Hematopoietic multipotent progenitor cell treated with erythropoietin and hydrocortisone succinate and interleukin-3 and kit ligand, for 4 days (in vitro differentiated cells): ENCODE results near the gene SIX3.

Experiments
- DNase-seq: peaks from one replicate; pipeline ENCODE4 v3.0.0-alpha.2; 2015

Gene SIX3

GRCh38 chr2:44941551-44942234, at the start of gene SIX3:
SIX3 (plus strand) TSS chr2:44941702; CDS start chr2:44942105, 403 bp downstream.
- DNase-seq, result peak; percentile 50

GRCh38 chr2:44894058-44894457, 47.4 kb upstream of the SIX3 start:
- DNase-seq, result no peak

- DNase-seq, result no peak
Measured at GRCh38 chr2:44895061-44895460, 46.4 kb upstream of the SIX3 start.

GRCh38 chr2:44897406-44897805, 44.1 kb upstream of the SIX3 start:
- DNase-seq, result no peak

- no peak for DNase-seq
Measured at GRCh38 chr2:44902217-44903137, 39.0 kb upstream of the SIX3 start.

GRCh38 chr2:44904578-44904977, 36.9 kb upstream of the SIX3 start:
- DNase-seq, result no peak

GRCh38 chr2:44906972-44907371, 34.5 kb upstream of the SIX3 start:
- DNase-seq, result no peak

- DNase-seq, result no peak
Measured at GRCh38 chr2:44909831-44910230, 31.7 kb upstream of the SIX3 start.

GRCh38 chr2:44912660-44913059, 28.8 kb upstream of the SIX3 start:
- DNase-seq, result no peak

- DNase-seq, result no peak
Measured at GRCh38 chr2:44916291-44916690, 25.2 kb upstream of the SIX3 start.

GRCh38 chr2:44918095-44918775, 23.3 kb upstream of the SIX3 start:
- no peak for DNase-seq

GRCh38 chr2:44920751-44921150, 20.8 kb upstream of the SIX3 start:
- DNase-seq, result no peak

- no peak for DNase-seq
Measured at GRCh38 chr2:44922776-44923175, 18.7 kb upstream of the SIX3 start.

GRCh38 chr2:44925561-44926136, 15.9 kb upstream of the SIX3 start:
- DNase-seq, result no peak

GRCh38 chr2:44926957-44927356, 14.5 kb upstream of the SIX3 start:
- DNase-seq, result no peak

GRCh38 chr2:44927985-44928482, 13.5 kb upstream of the SIX3 start:
- no peak for DNase-seq

GRCh38 chr2:44928483-44929158, 12.9 kb upstream of the SIX3 start:
- DNase-seq, result no peak

- no peak for DNase-seq
Measured at GRCh38 chr2:44929159-44929734, 12.3 kb upstream of the SIX3 start.

- DNase-seq, result no peak
Measured at GRCh38 chr2:44929735-44930273, 11.7 kb upstream of the SIX3 start.

- DNase-seq, result no peak
Measured at GRCh38 chr2:44930274-44931197, 11.0 kb upstream of the SIX3 start.
